GM21825 (cell line): ENCODE measurements around the gene HPF1.
"Not testable (repeated sequence)": the region's sequence is repeated elsewhere in the genome, so short reads cannot be mapped to it uniquely, and the experiment has no call there.

Source experiments
- ATAC-seq: cut with Tn5 transposase; IDR thresholded peaks from one replicate; pipeline ENCODE4 v1.9.1; 2021; ENCODE audit warnings: mild to moderate bottlenecking, moderate library complexity; ENCODE audit not compliant: unreplicated experiment

HPF1 gene

DNA sequence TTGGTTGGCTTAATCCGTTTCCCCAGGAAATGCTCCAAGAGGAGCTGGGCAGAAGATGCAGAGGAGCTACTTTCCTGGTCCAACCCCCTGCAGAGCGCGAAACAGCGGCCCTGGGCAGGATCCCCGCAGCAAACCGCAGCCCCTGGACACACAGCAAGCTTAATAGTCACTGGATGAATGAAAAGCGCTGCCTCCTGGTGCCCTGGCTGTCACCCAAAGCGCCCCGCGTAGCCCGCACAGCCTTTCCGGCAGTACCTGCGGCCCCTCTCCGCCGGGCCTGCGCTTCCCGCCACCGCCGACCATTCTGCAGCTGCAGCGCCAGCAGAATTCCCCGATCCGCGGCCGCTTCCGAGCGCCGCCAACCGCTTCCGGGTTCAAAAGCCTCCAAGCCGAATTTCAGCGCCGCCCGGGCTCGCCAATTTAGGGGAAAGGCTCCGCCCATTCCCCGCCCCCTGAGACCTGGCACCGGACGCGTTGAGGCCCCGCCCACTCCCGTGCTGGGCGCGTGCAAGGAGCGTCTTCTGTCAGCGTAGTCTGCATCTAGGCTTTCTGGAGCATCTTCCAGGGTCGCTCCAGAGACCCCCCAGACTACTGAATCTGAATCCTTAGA lies at the start of gene HPF1:
TSS of gene HPF1 (minus strand) at position 370 of the 610 bp plus-strand sequence. CDS start at position 303, 67 bp downstream.
- ATAC-seq: peak; percentile 95

DNA sequence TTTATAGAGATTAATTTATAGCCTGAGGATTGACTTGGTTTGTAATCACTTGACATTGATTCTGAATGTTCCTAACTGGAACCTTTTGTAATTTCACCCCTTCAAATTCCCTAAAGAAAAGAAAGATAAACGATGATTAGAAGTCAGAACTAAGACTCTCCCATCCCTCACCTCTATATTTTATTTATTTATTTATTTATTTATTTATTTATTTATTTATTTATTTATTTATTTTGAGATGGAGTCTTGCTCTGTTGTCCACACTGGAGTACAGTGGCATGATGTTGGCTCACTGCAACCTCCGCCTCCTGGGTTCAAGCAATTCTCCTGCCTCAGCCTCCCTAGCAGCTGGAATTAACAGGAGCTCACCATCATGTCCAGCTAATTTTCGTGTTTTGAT lies 49.0 kb upstream of the HPF1 start:
- not testable (repeated sequence) for ATAC-seq

DNA sequence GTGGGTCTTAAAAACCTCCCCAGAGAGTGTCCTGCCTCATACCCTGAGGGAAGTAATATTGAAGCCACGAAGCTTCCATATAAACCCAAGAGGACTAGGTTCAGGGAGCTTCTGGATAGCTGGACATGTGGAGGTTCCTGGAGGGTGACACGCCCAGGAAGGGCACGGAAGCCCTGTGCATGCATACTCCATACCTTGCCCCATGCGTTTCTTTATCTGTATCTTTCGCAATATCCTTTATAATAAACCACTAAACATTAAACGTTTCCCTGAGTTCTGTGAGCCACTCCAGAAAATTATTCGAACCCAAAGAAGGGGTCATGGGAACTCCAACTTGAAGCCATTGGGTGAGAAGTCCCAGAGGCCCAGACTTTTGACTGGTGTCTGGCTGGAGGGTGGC lies 45.7 kb upstream of the HPF1 start:
- ATAC-seq: no peak

DNA sequence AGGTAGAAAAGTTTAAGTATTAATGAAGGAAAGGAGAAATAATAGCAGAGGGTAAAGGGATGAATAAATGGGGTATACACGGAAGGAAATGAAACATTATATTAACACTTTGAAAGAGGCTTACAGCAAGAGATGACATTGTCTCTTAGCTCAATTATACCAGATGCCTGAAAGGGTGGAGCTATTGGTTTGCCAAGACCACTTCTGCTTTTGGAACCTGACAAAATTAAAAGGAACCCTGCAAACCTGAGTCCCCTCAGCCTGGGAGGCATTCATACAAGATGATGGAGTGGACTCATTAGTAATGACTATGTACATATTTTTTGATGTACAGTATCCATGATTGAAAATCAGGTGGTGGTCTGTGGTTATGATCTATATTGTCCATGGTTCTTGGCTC lies 45.1 kb upstream of the HPF1 start:
- no peak for ATAC-seq

DNA sequence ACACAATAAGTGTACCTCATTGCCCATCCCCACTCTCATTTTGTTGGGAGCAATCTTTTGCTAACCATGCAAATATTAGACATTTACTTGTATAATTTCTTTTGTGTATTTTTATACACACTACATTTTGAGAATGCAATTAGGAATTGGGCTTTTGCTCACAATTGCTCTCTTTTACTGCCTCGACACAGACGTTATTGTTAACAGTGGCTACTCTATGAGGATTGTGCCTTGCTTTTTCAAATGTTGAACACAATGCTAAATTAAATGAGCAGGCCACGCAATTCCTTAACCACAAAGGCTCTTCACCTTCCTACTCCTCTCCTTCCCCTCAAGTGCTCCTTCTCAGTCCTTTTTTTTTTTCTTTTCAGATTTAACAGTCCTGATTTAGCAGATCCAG lies 42.8 kb upstream of the HPF1 start:
- no peak for ATAC-seq

DNA sequence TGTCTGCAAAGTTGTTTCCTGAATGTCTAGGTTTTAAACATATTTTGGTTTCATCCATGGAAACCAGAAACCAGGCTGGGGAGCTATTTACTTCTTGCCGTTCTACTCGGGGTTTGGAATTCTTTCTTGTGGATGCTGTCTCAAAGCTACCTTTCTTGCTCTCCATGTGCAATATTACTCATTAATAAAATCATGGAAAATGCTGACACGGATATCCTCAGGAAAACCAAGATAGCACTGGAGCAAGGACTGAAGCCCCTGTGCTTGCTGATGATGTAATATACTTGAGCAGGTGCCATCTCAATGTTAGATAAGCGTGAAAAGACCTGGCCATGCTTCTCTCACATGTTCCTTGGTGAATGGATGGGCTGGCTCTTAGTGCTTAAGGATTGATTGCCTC lies 41.5 kb upstream of the HPF1 start:
- ATAC-seq: no peak

DNA sequence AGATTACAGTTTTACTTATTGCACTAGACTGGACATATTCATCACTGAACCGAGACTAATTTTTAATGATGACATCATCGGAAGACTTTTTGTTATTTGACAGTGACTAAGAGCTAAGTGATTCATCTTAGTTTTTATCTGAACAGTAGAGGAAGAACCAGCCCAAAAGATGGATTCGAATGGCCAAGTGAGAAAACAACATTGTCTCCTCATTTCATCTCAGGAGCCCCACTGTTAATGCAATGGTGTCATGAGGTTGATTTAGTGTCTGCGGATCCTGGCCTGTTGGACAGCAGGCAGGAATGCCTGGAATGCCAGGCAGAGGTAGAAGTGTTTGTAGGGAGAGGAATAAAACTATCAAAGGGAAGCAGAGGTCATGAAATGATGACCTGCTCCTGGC lies 37.8 kb upstream of the HPF1 start:
- no peak for ATAC-seq

DNA sequence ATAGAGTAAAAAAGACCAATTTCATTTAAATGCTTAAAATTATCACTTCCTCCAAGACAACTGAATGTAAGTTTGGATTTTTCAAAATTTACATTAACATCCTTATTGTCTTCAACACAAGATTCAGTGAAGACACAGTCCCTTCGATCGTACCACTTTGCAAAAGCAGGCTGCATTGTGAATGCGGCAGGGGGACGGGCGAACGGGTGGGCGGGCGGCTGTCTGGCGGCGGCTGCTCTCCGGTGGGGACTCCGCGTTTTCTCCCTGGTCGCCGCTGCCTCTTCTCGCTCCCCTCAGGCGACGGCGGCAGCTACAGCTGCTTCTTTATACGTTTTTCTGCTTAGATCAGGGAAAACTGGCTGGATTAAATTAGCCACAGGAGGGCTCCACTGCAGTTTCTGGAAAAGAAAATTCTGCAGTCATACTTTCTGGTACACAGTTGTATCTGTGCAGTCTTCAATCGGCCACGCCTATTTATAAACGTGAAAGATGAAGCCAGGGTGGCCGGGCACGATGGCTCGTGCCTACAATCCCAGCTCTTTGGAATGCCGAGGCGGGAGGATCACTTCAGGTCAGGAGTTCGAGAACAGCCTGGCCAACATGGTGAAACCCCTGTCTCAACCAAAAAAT lies 33.9 kb upstream of the HPF1 start:
- no peak for ATAC-seq

DNA sequence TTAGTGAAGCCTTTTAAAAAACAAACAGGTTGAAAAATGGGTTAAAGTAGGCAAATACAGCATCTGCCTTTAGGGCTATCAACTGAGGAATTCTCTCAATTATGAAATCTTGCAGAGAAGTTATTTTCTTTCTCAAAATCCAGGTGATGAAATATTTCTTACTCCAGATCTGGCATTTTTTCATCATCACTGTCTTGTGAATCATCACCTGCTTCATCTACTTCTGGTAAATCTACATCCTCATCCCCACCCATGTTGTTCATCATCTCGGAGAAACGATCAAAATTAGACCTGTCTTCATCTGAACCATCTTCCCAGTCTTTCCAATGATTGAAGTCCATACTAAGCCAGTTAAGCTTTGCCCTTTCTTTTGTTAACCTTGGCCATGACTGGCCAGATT lies 33.3 kb upstream of the HPF1 start:
- no peak for ATAC-seq

DNA sequence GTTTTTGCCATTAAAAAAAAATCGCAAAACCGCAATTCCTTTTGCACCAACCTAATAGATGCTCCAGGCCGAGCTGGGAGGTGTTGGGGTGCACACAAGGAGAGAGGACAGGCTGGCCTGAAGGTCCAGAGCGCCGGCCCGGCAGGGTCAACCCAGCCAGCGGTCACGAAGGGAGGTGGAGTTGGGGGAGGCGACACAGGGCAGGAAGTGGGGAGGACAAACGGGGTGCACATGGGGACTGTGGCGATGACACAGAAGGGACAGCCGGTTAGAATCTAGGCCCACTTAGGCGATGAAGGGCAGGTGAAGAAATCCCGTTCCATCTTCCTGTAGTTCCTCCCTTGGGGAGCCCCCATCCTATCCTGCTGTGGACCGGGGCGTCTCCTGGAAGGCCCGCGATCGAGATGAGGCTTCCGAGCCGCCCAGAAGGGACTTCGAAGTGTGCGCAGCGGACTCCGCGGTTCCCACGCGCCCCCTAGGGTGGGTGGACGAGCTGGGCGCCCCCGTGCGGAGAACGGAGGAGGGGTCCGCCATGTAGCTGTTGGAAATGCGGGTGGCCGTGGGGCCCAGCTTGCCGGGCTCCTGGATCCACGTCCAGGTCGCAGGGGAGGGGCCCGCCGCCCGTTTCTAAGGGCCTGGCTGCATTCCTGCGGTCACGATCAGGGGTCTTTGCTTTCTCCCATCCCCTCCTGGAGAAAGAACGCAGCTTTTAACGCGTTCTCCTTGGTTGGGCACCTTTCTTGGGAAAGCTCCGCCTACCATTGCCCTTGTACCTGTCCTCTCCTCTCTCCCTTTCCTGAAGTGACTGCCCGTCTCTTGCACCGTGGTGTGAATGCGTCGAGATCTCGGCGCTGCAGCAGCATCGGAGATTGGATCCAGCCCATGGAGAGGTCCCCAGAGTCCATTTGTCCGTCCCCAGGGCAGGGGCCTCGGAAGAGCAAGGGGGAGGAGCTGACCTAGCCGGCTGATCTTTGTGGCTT lies 17.0 kb upstream of the HPF1 start:
- no peak for ATAC-seq

DNA sequence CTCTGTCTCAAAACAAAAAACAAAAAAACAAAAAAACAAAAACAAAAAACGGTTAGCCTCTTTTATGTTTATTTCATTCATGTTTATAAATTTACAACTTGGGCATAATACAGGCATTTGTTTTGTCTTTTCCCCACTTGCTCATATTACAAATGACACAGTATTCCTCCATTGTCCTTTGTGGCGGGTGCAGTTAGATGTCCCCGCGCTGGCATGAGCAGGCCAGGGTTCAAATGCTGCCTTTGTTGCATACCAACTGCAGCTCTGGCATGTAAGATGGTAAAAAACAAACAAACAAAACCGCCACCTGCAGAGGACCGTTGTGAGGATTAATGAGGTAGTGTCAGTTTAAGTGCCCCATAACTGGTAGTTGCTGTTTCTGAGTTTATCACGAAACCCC lies 16.1 kb upstream of the HPF1 start:
- no peak for ATAC-seq

DNA sequence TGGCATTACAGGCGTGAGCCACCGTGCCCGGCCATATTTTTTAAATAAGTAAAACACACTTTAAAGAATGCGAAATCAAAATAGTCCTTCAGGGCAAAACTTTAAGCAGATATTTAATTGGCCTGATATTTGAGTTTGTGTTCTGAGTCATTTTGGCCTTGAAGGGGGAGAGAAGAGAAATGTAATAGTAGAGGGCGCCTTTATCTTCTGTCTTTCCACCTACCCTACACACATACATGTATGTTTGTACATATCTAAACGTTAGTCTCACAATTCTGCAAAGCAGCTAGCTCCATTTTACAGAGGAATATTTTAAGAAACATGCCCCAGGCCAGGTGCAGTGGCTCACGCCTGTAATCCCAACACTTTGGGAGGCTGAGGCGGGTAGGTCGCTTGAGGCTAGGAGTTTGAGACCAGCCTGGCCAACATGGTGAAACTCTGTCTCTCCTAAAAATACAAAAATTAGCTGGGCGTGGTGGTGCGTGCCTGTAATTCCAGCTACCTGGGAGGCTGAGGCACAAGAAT lies 13.9 kb upstream of the HPF1 start:
- not testable (repeated sequence) for ATAC-seq

DNA sequence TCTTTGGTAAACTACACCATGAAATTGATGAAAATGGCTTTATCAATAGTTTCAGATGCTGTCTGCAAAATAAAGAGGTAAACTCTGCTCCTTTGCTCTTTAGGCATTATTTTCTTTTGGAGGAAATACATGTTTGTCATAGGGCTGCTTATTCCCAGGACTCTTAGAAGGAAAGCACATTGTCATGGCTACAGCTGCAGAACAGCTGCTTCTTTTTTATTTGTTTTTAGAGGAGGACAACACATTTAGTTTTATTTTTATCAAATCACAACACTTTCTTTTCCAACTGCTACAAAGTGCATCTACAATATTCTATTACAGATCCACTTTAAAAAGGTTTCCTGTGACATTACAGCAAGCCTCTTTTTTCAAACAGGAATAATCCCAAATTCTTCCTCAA lies 12.7 kb upstream of the HPF1 start:
- no peak for ATAC-seq

DNA sequence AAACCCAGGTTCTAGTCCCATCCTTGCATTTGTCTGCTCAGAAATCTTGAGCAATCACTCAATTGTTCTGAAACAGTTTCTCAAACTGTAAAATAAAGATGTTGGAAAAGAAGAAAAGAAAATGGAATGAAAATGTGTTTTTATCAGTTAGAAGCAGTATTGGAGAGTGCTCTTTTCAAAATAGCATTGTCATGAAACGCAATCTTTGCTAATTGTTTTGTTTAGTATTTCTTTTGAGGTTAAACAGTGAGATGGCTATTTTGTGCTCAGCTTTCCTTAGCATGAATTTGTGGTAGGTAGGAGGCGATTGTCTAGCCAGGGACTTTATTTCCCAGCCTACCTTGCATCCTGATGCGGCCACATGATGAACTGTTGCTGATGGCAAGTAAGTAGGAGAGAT lies 10.6 kb upstream of the HPF1 start:
- ATAC-seq: no peak

DNA sequence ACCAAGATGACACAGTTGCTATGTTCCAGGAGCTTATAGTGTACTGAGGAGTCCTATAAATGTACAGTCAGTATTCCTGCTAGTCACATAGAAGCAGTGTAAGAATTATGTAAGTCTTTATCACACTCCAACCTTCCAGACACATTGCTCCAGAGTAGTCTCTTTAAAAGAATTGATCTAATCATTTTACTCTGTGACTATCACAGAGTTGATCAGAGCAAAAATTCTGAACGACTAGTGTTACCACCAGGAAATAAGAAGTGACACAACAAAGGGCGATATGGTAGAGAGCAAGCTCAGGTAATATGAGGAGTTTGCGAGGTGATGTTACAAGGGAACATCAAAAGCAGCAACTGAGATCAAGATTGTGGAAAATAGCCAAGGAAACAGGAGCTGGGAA lies 9.0 kb upstream of the HPF1 start:
- no peak for ATAC-seq

DNA sequence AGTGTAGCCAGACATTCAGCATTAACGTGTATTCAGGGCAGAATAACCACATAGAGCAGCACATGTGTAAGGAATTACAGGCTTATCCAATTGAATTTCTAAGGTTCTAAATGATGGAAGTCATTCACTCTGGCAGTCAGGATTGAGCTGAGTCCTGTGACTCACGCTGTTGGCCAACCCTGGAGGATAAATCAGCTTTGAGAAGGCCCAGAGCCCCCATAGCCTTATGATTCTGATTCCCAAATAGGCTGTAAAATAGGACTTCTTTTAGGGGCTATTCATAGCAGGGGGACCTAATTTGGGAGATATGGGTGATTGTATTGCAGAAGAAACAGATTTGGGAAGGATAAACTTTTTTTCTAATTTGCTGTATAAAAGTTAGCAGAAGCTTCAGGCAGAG lies 8.1 kb upstream of the HPF1 start:
- no peak for ATAC-seq

DNA sequence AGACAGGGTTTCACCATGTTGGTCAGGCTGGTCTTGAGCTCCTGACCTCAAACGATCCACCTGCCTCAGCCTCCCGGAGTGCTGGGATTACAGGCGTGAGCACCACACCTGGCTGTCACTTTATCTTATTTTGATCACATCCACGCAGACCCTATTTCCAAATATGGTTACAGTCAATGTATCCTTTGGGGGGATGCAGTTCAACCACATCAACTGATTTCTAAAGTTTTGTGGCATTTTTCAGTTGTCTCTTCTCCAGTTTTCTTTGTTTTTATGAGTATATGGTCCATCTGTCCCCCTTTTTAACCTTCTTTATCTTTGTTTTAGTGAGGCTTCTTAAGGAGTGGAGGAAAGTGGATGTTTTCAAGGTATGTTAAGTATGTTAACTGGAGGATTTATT lies 4.1 kb upstream of the HPF1 start:
- no peak for ATAC-seq

DNA sequence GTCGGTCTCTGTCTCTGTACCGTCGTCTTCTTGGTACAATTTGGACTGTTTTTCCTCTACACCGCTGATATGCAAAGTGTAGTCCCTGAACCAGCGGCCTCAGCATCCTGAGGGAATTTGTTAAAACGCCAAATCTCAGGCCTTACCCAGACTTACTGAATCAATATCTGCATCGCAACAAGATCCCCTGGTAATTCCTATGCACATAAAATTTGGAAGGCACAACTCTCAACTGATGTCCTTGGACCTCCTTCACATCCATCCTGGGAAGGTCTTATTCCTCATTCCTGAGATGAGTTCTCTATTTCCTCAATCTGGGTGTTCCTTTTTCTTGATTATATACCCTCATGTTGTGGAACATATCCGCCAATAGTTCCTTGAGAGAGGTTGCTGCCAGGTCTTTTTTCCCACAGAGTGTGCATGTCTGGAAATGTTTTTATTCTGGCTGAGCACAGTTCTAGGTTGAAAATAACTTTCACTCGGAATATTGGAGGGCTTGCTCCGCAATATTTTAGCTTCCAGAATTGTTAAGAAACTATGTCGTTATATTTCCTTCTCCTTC lies 738 bp upstream of the HPF1 start:
- no peak for ATAC-seq

DNA sequence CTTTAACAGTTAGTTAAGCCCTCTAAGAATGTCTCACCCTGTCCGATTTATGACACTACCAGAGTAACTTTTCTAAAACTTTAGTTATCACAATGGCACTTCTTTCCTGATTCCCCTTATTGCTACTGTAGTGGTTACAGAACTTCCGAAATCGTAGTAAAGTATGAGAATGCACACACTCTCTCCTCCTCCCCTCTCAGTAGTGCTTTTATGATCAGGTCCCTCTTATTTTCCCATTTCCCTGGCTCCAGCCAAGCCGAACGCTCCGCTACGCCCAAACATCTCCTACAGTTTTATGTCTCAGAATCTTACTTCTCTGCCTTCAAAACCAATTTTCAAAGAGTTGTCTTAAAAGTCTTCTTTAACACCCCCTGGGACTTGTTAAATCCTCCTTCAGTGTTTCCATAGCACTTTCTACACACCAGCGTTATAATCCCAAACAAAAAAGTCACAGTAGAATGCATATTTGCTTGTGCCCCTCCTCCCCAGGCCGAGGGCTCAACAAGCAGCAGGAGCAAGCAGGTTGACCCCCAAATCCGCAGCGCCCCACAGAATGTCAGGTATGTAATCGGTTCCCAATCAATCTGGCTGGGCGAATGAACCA lies 671 bp downstream of the HPF1 start:
- peak; percentile 6 for ATAC-seq

DNA sequence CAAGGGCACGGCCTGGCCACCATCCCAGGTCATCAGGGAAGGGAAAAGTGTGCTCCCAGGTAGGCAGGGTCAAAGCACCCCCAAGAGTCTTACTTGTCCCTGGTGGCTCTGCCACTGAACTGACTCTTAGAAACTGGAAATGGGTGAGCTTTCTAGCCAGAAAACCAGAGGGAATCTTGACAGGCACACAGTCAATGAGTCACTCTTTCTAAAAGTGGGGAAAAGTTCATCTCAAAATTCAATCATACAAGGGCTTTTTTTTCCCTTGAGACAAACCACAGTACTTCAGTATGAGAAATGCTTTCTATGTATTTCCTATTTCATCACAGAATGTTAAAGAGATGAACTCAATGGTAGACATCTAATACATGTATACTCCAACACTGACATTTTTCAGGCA lies 12.5 kb downstream of the HPF1 start:
- no peak for ATAC-seq

DNA sequence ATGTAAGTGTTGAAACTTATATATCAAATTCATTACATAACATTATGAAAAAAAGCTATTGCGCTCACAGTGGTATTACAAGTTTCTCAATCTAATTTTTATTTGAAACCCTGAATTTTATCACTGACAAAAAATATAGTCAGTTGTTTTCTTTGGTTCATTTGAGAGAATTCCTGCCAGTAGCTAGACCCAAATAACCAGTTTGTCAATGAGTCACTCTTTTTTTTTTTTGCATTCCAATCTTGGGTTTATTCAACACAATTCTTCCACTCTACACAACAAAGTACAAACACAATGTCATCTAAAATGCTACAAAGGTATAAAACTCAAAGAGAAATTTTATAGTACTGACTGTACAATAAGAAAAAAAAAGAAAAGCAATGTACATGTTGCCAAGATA lies 13.1 kb downstream of the HPF1 start:
- ATAC-seq: no peak
